Mononuclear cell (primary cell): ENCODE results near the gene CHCHD10. TPM values are rescaled to one million over a fixed set of nuclear protein-coding genes. Genes with fewer than 3 reads are reported as not detected.
"Not testable (repeated sequence)": the region's sequence is repeated elsewhere in the genome, so short reads cannot be mapped to it uniquely, and the experiment has no call there.

ENCODE experiments used
- H3K27me3 ChIP-seq: 2 replicates; pipeline ENCODE4 v1.6.0; 2011; ENCODE audit warnings: low read length, control low read depth; ENCODE audit not compliant: insufficient read depth
- H3K4me1 ChIP-seq: 2 replicates; pipeline ENCODE4 v1.5.1; 2011; ENCODE audit warnings: mild to moderate bottlenecking, low read length, control low read depth; ENCODE audit not compliant: insufficient read depth
- H3K4me3 ChIP-seq: 2 replicates; pipeline ENCODE4 v1.5.1; 2011; ENCODE audit warnings: mild to moderate bottlenecking, low read length, moderate library complexity
- H3K9me3 ChIP-seq: 2 replicates; pipeline ENCODE4 v1.5.1; 2011; ENCODE audit warnings: low read depth, mild to moderate bottlenecking, control low read depth, low read length
- total RNA-seq: library from RNA; depleted of rRNA; stranded (reverse); fragments of >200 nt; gene quantifications from one replicate; pipeline ENCODE4 v1.2.3, GENCODE V29; 2012

CHCHD10 gene
- total RNA-seq, 1 donor, result 9.0 TPM

GRCh38 chr22:23750714-23751440 lies 16.9 kb downstream of the CHCHD10 start, which contains the start of gene ZNF70:
Gene ZNF70, minus strand, starts transcription at chr22:23751112. Its CDS starts 5,972 bp downstream, at chr22:23745140.
- Histone ChIP-seq H3K27me3 (no peaks in the 10 kb centered on the region), H3K4me3 (peak within 1 kb of the TSS; percentile 61), H3K9me3 (no peaks in the 10 kb centered on the region), H3K4me1 (peaks cover 13% of the 10 kb centered on the region)

DNA sequence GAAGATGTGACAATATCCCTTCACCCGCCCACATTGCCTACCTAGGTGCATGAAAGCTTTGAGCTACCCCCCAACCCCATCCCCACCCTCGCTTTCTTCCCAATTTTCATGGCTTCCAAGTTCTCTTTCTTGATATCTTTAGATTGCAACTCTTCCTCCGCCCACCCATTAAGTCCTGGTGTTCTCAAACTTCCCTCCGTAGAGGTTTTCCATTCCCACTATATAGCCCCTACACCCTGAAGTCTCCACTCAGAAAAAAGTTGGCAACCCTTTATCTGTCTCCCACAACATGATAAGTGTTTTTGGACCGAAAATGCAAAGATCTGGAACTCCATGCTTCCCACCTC lies 17.4 kb downstream of the CHCHD10 start:
- Histone ChIP-seq H3K9me3 (no peaks in the 10 kb centered on the region), H3K4me3 (peak overlapping the region; percentile 61), H3K27me3 (no peaks in the 10 kb centered on the region), H3K4me1 (peaks cover 13% of the 10 kb centered on the region)

- Histone ChIP-seq H3K27me3 (no peaks in the 10 kb centered on the region), H3K4me1 (peaks cover 13% of the 10 kb centered on the region), H3K4me3 (no peak overlapping the region), H3K9me3 (no peaks in the 10 kb centered on the region)
These were observed 17.9 kb downstream of the CHCHD10 start for GRCh38 chr22:23749841-23750301.

- no peak overlapping the region for H3K4me3 ChIP-seq
- no peaks in the 10 kb centered on the region for H3K9me3 ChIP-seq
- peaks cover 9% of the 10 kb centered on the region for H3K4me1 ChIP-seq
- H3K27me3 ChIP-seq, result no peaks in the 10 kb centered on the region
These were observed 22.0 kb downstream of the CHCHD10 start for GRCh38 chr22:23745791-23746190.

DNA sequence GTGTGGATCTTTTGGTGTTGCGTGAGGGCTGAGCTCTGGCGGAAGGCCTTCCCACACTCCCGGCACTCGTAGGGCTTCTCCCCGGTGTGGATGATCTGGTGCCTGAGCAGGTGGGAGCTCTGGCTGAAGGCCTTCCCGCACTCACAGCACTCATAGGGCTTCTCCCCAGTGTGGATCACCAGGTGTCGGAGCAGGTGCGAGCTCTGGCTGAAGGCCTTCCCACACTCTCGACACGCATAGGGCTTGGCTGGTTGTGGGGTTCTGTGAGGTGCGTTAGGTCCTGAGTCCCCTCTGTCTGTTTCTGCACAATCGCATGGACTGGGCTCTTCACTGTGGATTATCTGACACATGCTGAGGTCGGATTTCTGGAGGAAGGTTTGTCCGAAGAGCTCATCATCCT lies 23.3 kb downstream of the CHCHD10 start:
- Histone ChIP-seq H3K4me1 (no peaks in the 10 kb centered on the region), H3K9me3 (no peaks in the 10 kb centered on the region), H3K27me3 (no peaks in the 10 kb centered on the region), H3K4me3 (no peak overlapping the region)

GRCh38 chr22:23744001-23744400 lies 23.8 kb downstream of the CHCHD10 start:
- no peaks in the 10 kb centered on the region for H3K9me3 ChIP-seq
- no peak overlapping the region for H3K4me3 ChIP-seq
- H3K27me3 ChIP-seq, result no peaks in the 10 kb centered on the region
- H3K4me1 ChIP-seq, result no peaks in the 10 kb centered on the region

DNA sequence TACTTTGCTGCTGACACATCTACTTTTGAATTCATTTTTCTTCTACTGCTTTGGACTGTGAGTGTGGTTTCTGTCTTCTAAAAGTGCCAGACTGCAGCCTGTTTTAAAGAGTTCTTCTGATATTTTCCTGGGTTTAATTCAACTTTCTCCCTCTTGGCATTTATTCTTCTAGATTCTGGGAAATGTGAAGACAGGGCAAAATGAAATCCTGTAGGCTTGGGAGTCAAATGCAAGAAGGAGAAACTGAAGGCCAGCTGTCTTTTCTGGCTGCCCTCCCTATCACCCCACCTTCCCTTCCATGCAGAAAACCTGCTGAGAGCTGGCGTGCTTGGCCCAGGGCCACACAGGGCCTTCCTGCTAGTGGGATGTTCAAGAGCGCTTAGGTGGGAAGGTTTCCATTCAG lies 24.5 kb downstream of the CHCHD10 start:
- no peak overlapping the region for H3K4me3 ChIP-seq
- no peaks in the 10 kb centered on the region for H3K9me3 ChIP-seq
- H3K27me3 ChIP-seq, result no peaks in the 10 kb centered on the region
- H3K4me1 ChIP-seq, result no peaks in the 10 kb centered on the region

DNA sequence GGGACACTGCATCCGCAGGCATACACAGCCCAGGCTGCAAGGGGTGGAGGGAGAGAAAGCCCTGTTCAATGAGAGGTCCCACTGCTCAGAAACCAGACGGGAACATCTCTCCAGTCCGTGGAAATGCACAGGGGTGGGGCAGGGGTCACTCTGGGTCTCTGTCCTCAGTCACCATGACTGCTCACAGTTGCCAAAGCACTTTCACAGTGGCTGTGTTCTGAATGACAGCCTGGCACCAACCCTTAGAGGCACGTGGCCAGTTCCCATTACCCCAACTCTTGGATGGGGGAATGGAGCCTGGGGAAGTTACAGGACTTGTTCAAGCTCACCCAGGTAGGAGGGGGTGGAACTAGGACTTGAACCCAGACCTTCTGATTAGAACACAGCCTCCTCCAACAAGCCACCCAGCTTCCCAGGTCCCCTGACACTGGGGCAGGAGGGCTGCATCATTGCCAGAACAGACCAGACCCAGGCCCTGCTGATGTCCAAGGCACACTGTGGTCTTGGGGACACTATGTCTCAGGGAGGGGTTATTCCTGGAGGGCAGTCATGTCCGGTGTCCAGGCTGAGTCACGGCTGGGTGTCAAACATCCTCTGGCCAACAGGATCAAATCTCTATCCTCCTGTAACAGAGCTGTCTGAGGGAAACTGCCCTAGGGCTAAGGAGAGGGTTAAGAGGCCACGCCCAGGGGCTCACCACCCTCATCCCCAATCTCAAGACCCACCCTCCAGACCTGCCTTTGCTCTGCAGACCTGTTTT lies 25.1 kb downstream of the CHCHD10 start:
- no peaks in the 10 kb centered on the region for H3K9me3 ChIP-seq
- no peaks in the 10 kb centered on the region for H3K4me1 ChIP-seq
- no peaks in the 10 kb centered on the region for H3K27me3 ChIP-seq
- H3K4me3 ChIP-seq, result no peak overlapping the region

GRCh38 chr22:23737696-23738095 lies 30.1 kb downstream of the CHCHD10 start:
- no peak overlapping the region for H3K4me3 ChIP-seq
- no peaks in the 10 kb centered on the region for H3K27me3 ChIP-seq
- H3K4me1 ChIP-seq, result no peaks in the 10 kb centered on the region
- H3K9me3 ChIP-seq, result no peaks in the 10 kb centered on the region

- not testable (repeated sequence) for H3K4me3 ChIP-seq, H3K9me3 ChIP-seq, H3K4me1 ChIP-seq, H3K27me3 ChIP-seq
These were observed 39.7 kb downstream of the CHCHD10 start for GRCh38 chr22:23728108-23728507.

DNA sequence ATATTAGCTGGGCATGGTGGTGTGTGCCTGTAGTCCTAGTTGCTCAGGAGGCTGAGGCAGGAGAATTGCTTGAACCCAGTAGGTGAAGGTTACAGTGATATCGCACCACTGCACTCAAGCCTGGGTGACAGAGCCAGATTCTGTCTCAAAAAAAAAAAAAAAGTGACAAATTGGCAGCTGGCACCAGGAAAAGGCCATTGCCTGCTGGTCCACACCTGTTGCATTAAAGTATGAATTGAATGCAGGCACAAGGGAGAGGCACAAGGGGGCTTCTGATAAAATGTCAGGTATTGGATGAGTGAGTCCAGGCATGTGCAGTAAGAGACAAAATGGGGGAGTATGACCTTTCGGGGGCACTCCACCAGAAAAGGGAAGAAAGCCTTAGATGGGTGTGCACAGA lies 45.0 kb downstream of the CHCHD10 start:
- H3K4me1 ChIP-seq, result no peaks in the 10 kb centered on the region
- no peaks in the 10 kb centered on the region for H3K27me3 ChIP-seq
- H3K4me3 ChIP-seq, result no peak overlapping the region
- H3K9me3 ChIP-seq, result no peaks in the 10 kb centered on the region

GRCh38 chr22:23722160-23722559 lies 45.6 kb downstream of the CHCHD10 start:
- no peaks in the 10 kb centered on the region for H3K27me3 ChIP-seq
- H3K4me3 ChIP-seq, result no peak overlapping the region
- H3K9me3 ChIP-seq, result no peaks in the 10 kb centered on the region
- H3K4me1 ChIP-seq, result peaks cover 5% of the 10 kb centered on the region

DNA sequence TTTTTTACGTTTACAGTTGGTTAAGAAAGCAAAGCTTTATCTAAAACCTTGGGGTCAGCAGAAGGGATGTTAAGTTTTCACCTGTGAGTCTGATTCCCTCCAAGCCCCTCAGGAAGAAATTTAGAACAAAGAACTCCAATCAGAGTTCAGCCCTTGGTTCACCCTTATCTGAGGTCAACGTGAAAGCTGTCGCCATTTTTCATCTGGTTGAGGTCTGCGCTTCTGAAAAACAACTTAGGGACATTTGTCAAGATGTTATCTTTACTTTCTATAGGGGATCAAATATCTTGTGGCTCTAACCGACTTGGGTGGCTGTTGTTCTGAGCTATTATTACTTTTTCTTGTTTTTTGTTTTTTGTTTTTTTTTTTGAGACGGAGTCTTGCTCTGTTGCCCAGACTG lies 46.9 kb downstream of the CHCHD10 start:
- peaks cover 14% of the 10 kb centered on the region for H3K4me1 ChIP-seq
- H3K27me3 ChIP-seq, result no peaks in the 10 kb centered on the region
- no peaks in the 10 kb centered on the region for H3K9me3 ChIP-seq
- H3K4me3 ChIP-seq, result no peak overlapping the region

GRCh38 chr22:23718371-23719165 lies 49.2 kb downstream of the CHCHD10 start:
- peaks cover 18% of the 10 kb centered on the region for H3K4me1 ChIP-seq
- H3K4me3 ChIP-seq, result no peak overlapping the region
- H3K9me3 ChIP-seq, result no peaks in the 10 kb centered on the region
- H3K27me3 ChIP-seq, result no peaks in the 10 kb centered on the region
